Nephron (organoid): Measurements from ENCODE around the gene SHROOM1.

ENCODE experiments used
- H3K27ac Mint-ChIP-seq, 3 experiments: 2 replicates each; pipeline ENCODE4 v1.8.0; 2020; ENCODE audit warnings: mixed read lengths in 3 of 3, mild to moderate bottlenecking in 2 of 3, moderate library complexity in 1 of 3
- H3K27me3 Mint-ChIP-seq: 2 replicates; pipeline ENCODE4 v1.8.0; 2021; ENCODE audit warnings: low read depth, mild to moderate bottlenecking, moderate library complexity, mixed read lengths
- H3K36me3 Mint-ChIP-seq: 2 replicates; pipeline ENCODE4 v1.8.0; 2020; ENCODE audit warnings: low read depth, mixed read lengths
- H3K4me1 Mint-ChIP-seq: 2 replicates; pipeline ENCODE4 v1.8.0; 2020; ENCODE audit warnings: mixed read lengths
- H3K4me3 Mint-ChIP-seq, 3 experiments: 2 replicates each; pipeline ENCODE4 v1.8.0; 2020; ENCODE audit warnings: mild to moderate bottlenecking in 3 of 3, mixed read lengths in 3 of 3, moderate library complexity in 2 of 3
- H3K9me3 Mint-ChIP-seq: 2 replicates; pipeline ENCODE4 v1.8.0; 2020; ENCODE audit warnings: mixed read lengths
- TF ChIP-seq, protein P1 (sequence below), 3 experiments: fragments of 200-600 bp; sonication (generic); IDR thresholded peaks; one replicate each; pipeline ENCODE4 v1.5.0; 2021; ENCODE audit warnings: antibody characterized with exemption in 3 of 3; ENCODE audit not compliant: unreplicated experiment in 3 of 3

SHROOM1 gene

GRCh38 chr5:132802044-132802684, 28.3 kb downstream of the SHROOM1 start:
- Mint-ChIP-seq H3K36me3 (no peaks in the 10 kb centered on the region), H3K27me3 (peaks cover 27% of the 10 kb centered on the region), H3K4me1 (no peaks in the 10 kb centered on the region), H3K27ac (no peak overlapping the region), H3K4me3 (no peak overlapping the region), H3K9me3 (peaks cover 4% of the 10 kb centered on the region)
- TF ChIP-seq, protein P1, sequence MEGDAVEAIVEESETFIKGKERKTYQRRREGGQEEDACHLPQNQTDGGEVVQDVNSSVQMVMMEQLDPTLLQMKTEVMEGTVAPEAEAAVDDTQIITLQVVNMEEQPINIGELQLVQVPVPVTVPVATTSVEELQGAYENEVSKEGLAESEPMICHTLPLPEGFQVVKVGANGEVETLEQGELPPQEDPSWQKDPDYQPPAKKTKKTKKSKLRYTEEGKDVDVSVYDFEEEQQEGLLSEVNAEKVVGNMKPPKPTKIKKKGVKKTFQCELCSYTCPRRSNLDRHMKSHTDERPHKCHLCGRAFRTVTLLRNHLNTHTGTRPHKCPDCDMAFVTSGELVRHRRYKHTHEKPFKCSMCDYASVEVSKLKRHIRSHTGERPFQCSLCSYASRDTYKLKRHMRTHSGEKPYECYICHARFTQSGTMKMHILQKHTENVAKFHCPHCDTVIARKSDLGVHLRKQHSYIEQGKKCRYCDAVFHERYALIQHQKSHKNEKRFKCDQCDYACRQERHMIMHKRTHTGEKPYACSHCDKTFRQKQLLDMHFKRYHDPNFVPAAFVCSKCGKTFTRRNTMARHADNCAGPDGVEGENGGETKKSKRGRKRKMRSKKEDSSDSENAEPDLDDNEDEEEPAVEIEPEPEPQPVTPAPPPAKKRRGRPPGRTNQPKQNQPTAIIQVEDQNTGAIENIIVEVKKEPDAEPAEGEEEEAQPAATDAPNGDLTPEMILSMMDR (IDR thresholded peaks at IDR 0.05; ENCODE audit: unreplicated experiment in 3 of 3) = no peak

DNA sequence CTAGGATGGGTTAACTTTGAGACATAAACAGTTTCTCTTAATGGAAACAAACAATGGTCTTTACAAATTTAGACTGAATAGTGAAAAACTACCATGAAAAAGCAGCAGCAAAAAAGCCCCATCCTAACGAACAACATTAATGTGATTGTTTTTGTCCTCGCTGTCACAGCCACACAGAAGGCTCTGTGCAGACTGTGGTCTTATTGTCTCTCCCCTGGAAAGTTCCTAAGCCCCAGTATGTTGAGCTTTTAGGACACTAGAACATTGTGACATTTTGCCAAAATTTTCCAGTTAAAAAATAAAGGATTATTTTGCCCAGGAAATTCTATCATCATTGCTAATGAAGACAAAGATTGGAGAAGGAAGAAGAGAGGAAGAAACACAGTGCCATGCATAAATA, 29.9 kb downstream of the SHROOM1 start:
- Mint-ChIP-seq H3K9me3 (peaks cover 4% of the 10 kb centered on the region), H3K27me3 (peaks cover 25% of the 10 kb centered on the region), H3K4me3 (no peak overlapping the region), H3K36me3 (no peaks in the 10 kb centered on the region), H3K4me1 (no peaks in the 10 kb centered on the region), H3K27ac (no peak overlapping the region)
- TF ChIP-seq, protein P1 (IDR thresholded peaks at IDR 0.05; ENCODE audit: unreplicated experiment in 3 of 3) = no peak

GRCh38 chr5:132799392-132799791, 31.1 kb downstream of the SHROOM1 start:
- no peaks in the 10 kb centered on the region for H3K36me3 Mint-ChIP-seq
- no peaks in the 10 kb centered on the region for H3K4me1 Mint-ChIP-seq
- H3K27ac Mint-ChIP-seq = no peak overlapping the region
- H3K27me3 Mint-ChIP-seq = peaks cover 23% of the 10 kb centered on the region
- H3K4me3 Mint-ChIP-seq = no peak overlapping the region
- TF ChIP-seq, protein P1 (IDR thresholded peaks at IDR 0.05; ENCODE audit: unreplicated experiment in 3 of 3) = no peak
- peaks cover 4% of the 10 kb centered on the region for H3K9me3 Mint-ChIP-seq

DNA sequence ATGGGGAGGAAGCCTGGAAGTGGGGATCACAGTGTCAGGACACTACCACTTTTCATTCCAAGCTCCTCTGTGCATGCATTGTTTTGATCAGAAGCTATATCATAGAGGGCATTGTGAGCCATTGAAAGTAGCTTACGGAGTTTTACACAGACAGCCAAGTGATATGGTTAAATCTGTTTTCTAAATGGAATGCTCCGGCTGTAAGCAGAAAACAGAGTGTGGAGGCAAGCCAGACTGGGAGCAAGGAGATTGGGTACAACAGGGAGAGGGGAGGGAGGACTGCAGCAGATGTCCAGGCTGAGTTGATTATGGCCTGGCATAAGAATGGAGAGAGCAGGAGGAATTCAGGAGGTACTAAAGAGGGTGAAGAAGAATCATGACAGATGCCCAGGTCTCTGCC, 32.8 kb downstream of the SHROOM1 start:
- no peaks in the 10 kb centered on the region for H3K9me3 Mint-ChIP-seq
- H3K27ac Mint-ChIP-seq = no peak overlapping the region
- peaks cover 20% of the 10 kb centered on the region for H3K27me3 Mint-ChIP-seq
- H3K4me3 Mint-ChIP-seq = no peak overlapping the region
- TF ChIP-seq, protein P1 (IDR thresholded peaks at IDR 0.05; ENCODE audit: unreplicated experiment in 3 of 3) = no peak
- no peaks in the 10 kb centered on the region for H3K4me1 Mint-ChIP-seq
- H3K36me3 Mint-ChIP-seq = no peaks in the 10 kb centered on the region

GRCh38 chr5:132791026-132791425, 39.4 kb downstream of the SHROOM1 start:
- H3K4me1 Mint-ChIP-seq = no peaks in the 10 kb centered on the region
- H3K4me3 Mint-ChIP-seq = no peak overlapping the region
- H3K27ac Mint-ChIP-seq = no peak overlapping the region
- H3K27me3 Mint-ChIP-seq = peaks cover 11% of the 10 kb centered on the region
- no peaks in the 10 kb centered on the region for H3K9me3 Mint-ChIP-seq
- TF ChIP-seq, protein P1 (IDR thresholded peaks at IDR 0.05; ENCODE audit: unreplicated experiment in 3 of 3) = no peak
- no peaks in the 10 kb centered on the region for H3K36me3 Mint-ChIP-seq

DNA sequence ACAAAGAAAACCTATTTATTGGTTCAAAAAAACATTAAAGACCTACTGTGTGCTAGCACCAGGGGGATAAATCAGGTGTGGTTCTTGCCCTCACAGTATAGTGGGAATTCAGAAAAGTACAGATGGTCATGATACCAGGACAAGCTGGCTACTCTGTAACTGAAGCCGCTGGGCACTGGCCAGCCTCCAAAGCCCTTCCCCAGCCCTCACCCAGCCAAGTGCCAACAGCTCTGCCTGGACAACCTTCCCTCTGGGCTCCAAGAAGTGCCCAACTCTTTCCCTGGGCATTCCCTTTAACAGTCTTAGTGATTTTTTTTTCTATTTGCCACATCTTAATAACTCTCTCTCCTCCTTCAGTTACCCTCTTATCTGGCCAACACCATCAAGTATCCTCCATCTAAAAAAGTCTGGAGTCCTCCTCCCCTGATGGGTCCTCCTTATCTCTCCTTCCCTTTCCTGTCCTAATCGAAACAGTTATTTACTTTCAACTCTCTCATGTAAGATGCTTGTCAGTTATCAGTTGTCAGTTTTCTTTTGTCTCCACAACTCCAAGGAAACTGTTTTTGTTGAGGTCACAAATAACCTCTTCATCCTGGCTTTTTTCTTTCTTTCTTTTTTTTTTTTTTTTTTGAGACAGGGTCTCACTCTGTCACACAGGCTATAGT, 40.1 kb downstream of the SHROOM1 start:
- Mint-ChIP-seq H3K27me3 (peaks cover 14% of the 10 kb centered on the region), H3K27ac (no peak overlapping the region), H3K4me3 (no peak overlapping the region), H3K9me3 (no peaks in the 10 kb centered on the region), H3K4me1 (peaks cover 3% of the 10 kb centered on the region), H3K36me3 (no peaks in the 10 kb centered on the region)
- TF ChIP-seq, protein P1 (IDR thresholded peaks at IDR 0.05; ENCODE audit: unreplicated experiment in 3 of 3) = no peak
